ENCODE data around the gene PANK2.

GRCh38 chr20:3896853-3897583 lies 7.8 kb downstream of the PANK2 start:
- TF ChIP-seq CTCF (IDR thresholded peaks at IDR 0.05), result no peak
- TF ChIP-seq POLR2AphosphoS5 (IDR thresholded peaks at IDR 0.05), result no peak
- TF ChIP-seq POLR2A (IDR thresholded peaks at IDR 0.05), result no peak
- TF ChIP-seq EP300 (IDR thresholded peaks at IDR 0.05; ENCODE audit: low read depth), result no peak

Data from transverse colon (tissue), 4 donors.